HCT116 (cell line): ENCODE measurements around the gene GRSF1. TPM values are rescaled to one million over a fixed set of nuclear protein-coding genes. Genes with fewer than 3 reads are reported as not detected.
"Not testable (repeated sequence)": the region's sequence is repeated elsewhere in the genome, so short reads cannot be mapped to it uniquely, and the experiment has no call there.

Experiments
- ATAC-seq: fragments of 200-7000 bp; cut with Tn5 transposase; 2 replicates; pipeline ENCODE4 v1.9.1; 2020; ENCODE audit warnings: mild to moderate bottlenecking, moderate library complexity
- BruUV-seq: library from RNA; stranded (reverse); fragments of 400-500 nt; replicated peaks from 2 replicates; lab custom pipeline; 2021; lab: Mats Ljungman, UMichigan
- CTCF ChIA-PET: fragments of 300-600 bp; sonication (Branson Sonifier 250); formaldehyde crosslinking; loops from one replicate; lab custom pipeline; 2021; ENCODE audit warnings: antibody characterized with exemption; lab: Charles Lee
- POLR2A ChIA-PET: fragments of 300-600, 350-600 bp; sonication (Branson Sonifier 250); formaldehyde crosslinking; loops from one replicate; lab custom pipeline; 2021; ENCODE audit warnings: antibody characterized with exemption; lab: Charles Lee
- RAD21 ChIA-PET, 2 experiments: fragments of 300-600 bp; sonication (Branson Sonifier 250); formaldehyde crosslinking; loops; one replicate each; lab custom pipeline; 2023; ENCODE audit warnings: low total read pairs in 2 of 2; ENCODE audit not compliant: uncharacterized antibody in 2 of 2, unreplicated experiment in 2 of 2, low non-redundant PET in 1 of 2; lab: Charles Lee
- DNase-seq: peaks from one replicate; pipeline ENCODE4 v3.0.0-alpha.2; 2010; ENCODE audit warnings: low read depth, low spot score
- H2AFZ ChIP-seq: fragments of 200-600 bp; shearing (Covaris generic), sonication (generic); 2 replicates; pipeline ENCODE4 v1.6.1; 2017; ENCODE audit warnings: low read depth, mixed run types, mixed read lengths, antibody characterized with exemption, low read length; ENCODE audit not compliant: poor library complexity, severe bottlenecking
- H3K27ac ChIP-seq: 2 replicates; pipeline ENCODE4 v1.5.1; 2012; ENCODE audit warnings: low read depth, low read length
- H3K27me3 ChIP-seq: fragments of 200-600 bp; sonication (generic); 2 replicates; pipeline ENCODE4 v1.6.1; 2016; ENCODE audit warnings: mixed run types, low read length, mixed read lengths; ENCODE audit not compliant: insufficient read depth
- H3K36me3 ChIP-seq, 2 experiments: fragments of 200-500 bp in 1 of 2; fragments of 200-600 bp in 1 of 2; sonication (Bioruptor generic) in 1 of 2; sonication (generic) in 1 of 2; 2 replicates each; pipeline versions ENCODE4 v1.5.1 to v1.6.1; 2014 to 2016; ENCODE audit warnings: low read length in 2 of 2, inconsistent platforms in 1 of 2, mixed read lengths in 1 of 2, mixed run types in 1 of 2; ENCODE audit not compliant: insufficient read depth in 2 of 2, control insufficient read depth in 1 of 2
- H3K4me1 ChIP-seq, 2 experiments: fragments of 200-600 bp in 1 of 2; sonication (generic) in 1 of 2; 2 replicates each; pipeline versions ENCODE4 v1.5.1 to v1.6.1; 2012 to 2017; ENCODE audit warnings: low read length in 2 of 2, inconsistent platforms in 1 of 2, mild to moderate bottlenecking in 1 of 2, mixed read lengths in 1 of 2, mixed run types in 1 of 2, moderate library complexity in 1 of 2; ENCODE audit not compliant: insufficient read depth in 2 of 2, control insufficient read depth in 1 of 2
- H3K4me2 ChIP-seq: fragments of 200-600 bp; sonication (generic); 2 replicates; pipeline ENCODE4 v1.6.1; 2017; ENCODE audit warnings: mixed run types, low read length, mixed read lengths
- H3K4me3 ChIP-seq, 2 experiments: fragments of 200-600 bp in 1 of 2; sonication (generic) in 1 of 2; replicated peaks in 1 of 2; 2 replicates each; pipeline ENCODE4 v1.5.1; 2011 to 2016; ENCODE audit warnings: low read length in 2 of 2, control low read depth in 1 of 2, low read depth in 1 of 2, mild to moderate bottlenecking in 1 of 2, mixed read lengths in 1 of 2, mixed run types in 1 of 2
- H3K79me2 ChIP-seq: fragments of 200-600 bp; sonication (generic); 2 replicates; pipeline ENCODE4 v1.6.1; 2017; ENCODE audit warnings: mild to moderate bottlenecking, mixed run types, low read length, moderate library complexity, mixed read lengths; ENCODE audit not compliant: insufficient read depth
- H3K9ac ChIP-seq: fragments of 200-600 bp; sonication (generic); 2 replicates; pipeline ENCODE4 v1.6.1; 2016; ENCODE audit warnings: low read length, mixed read lengths
- H3K9me2 ChIP-seq: fragments of 200-600 bp; sonication (generic), shearing (Covaris generic); 2 replicates; pipeline ENCODE4 v1.6.1; 2017; ENCODE audit warnings: mixed run types, mild to moderate bottlenecking, moderate library complexity; ENCODE audit not compliant: insufficient read depth
- H3K9me3 ChIP-seq, 2 experiments: fragments of 200-500 bp in 1 of 2; fragments of 200-600 bp in 1 of 2; sonication (Bioruptor generic) in 1 of 2; sonication (generic) in 1 of 2; 2 replicates each; pipeline ENCODE4 v1.6.1; 2014 to 2017; ENCODE audit warnings: low read length in 2 of 2, mixed read lengths in 2 of 2, inconsistent platforms in 1 of 2, low read depth in 1 of 2, mild to moderate bottlenecking in 1 of 2, mixed run types in 1 of 2, moderate library complexity in 1 of 2; ENCODE audit not compliant: control insufficient read depth in 1 of 2, insufficient read depth in 1 of 2
- H4K20me1 ChIP-seq: fragments of 200-600 bp; sonication (generic), shearing (Covaris generic); 2 replicates; pipeline ENCODE4 v1.6.1; 2017; ENCODE audit warnings: mixed run types, mild to moderate bottlenecking, moderate library complexity; ENCODE audit not compliant: insufficient read depth
- ATF3 ChIP-seq: IDR thresholded peaks from 2 replicates; pipeline ENCODE4 v1.6.1; 2012
- CEBPB ChIP-seq: IDR thresholded peaks from 2 replicates; pipeline ENCODE4 v1.6.1; 2012; ENCODE audit warnings: low read depth
- CTCF ChIP-seq, 3 experiments: fragments of 200-600 bp in 1 of 3; sonication (generic) in 1 of 3; IDR thresholded peaks in 2 of 3; conservative IDR thresholded peaks in 1 of 3; 2 replicates each; pipeline ENCODE4 v1.5.1; 2012 to 2017; ENCODE audit warnings: low read depth in 2 of 3, low read length in 2 of 3, antibody characterized with exemption in 1 of 3, borderline replicate concordance in 1 of 3, control low read depth in 1 of 3, mild to moderate bottlenecking in 1 of 3, mixed read lengths in 1 of 3, mixed run types in 1 of 3, moderate library complexity in 1 of 3; ENCODE audit not compliant: insufficient read depth in 1 of 3
- ELF1 ChIP-seq: IDR thresholded peaks from 2 replicates; pipeline ENCODE4 v1.6.1; 2012; ENCODE audit warnings: low read depth, borderline replicate concordance
- EZH2 ChIP-seq: fragments of 200-600 bp; sonication (generic); IDR thresholded peaks from 2 replicates; pipeline ENCODE4 v1.6.1; 2017; ENCODE audit warnings: antibody characterized with exemption, mixed run types
- FOSL1 ChIP-seq: IDR thresholded peaks from 2 replicates; pipeline ENCODE4 v1.6.1; 2012; ENCODE audit warnings: low read depth
- JUND ChIP-seq: IDR thresholded peaks from 2 replicates; pipeline ENCODE4 v1.6.1; 2012
- POLR2A ChIP-seq: IDR thresholded peaks from 2 replicates; pipeline ENCODE4 v1.7.0; 2011; ENCODE audit warnings: borderline replicate concordance; ENCODE audit not compliant: insufficient read depth, insufficient read length; ENCODE audit errors: extremely low read depth
- POLR2AphosphoS5 ChIP-seq: IDR thresholded peaks from 2 replicates; pipeline ENCODE4 v1.6.1; 2011; ENCODE audit warnings: mild to moderate bottlenecking, low read depth, low read length, moderate library complexity
- RAD21 ChIP-seq: IDR thresholded peaks from 2 replicates; pipeline ENCODE4 v1.6.1; 2012; ENCODE audit warnings: low read depth, mild to moderate bottlenecking
- SIN3A ChIP-seq: IDR thresholded peaks from 2 replicates; pipeline ENCODE4 v1.6.1; 2012; ENCODE audit warnings: low read depth
- SP1 ChIP-seq: IDR thresholded peaks from 2 replicates; pipeline ENCODE4 v1.6.1; 2012; ENCODE audit warnings: low read depth
- TCF7L2 ChIP-seq: IDR thresholded peaks from 2 replicates; pipeline ENCODE4 v1.7.0; 2011; ENCODE audit warnings: borderline replicate concordance, inconsistent platforms; ENCODE audit not compliant: insufficient read depth, insufficient read length; ENCODE audit errors: extremely low read depth
- YY1 ChIP-seq: IDR thresholded peaks from 2 replicates; pipeline ENCODE4 v1.6.1; 2011; ENCODE audit warnings: low read length, low read depth, moderate library complexity, mild to moderate bottlenecking; ENCODE audit not compliant: insufficient replicate concordance; ENCODE audit errors: extremely low read depth
- ZBTB33 ChIP-seq: IDR thresholded peaks from 2 replicates; pipeline ENCODE4 v1.6.1; 2011; ENCODE audit warnings: mild to moderate bottlenecking, low read length, moderate library complexity; ENCODE audit not compliant: insufficient replicate concordance; ENCODE audit errors: extremely low read depth
- ZNF274 ChIP-seq: fragments of 200-500 bp; sonication (Bioruptor generic); IDR thresholded peaks from 2 replicates; pipeline ENCODE4 v1.6.1; 2014; ENCODE audit warnings: mild to moderate bottlenecking, low read depth, low read length, inconsistent platforms
- intact Hi-C: fragments of 100-400 bp; cut with micrococcal nuclease; formaldehyde crosslinking; loops from 2 replicates; pipeline ENCODE4 v1.10.0; 2022
- total RNA-seq: library from RNA; stranded (reverse); gene quantifications from one replicate; pipeline ENCODE4 v1.2.1, GENCODE V29; 2021; ENCODE audit not compliant: unreplicated experiment
- TF ChIP-seq, protein P1 (sequence below): IDR thresholded peaks from 2 replicates; pipeline ENCODE4 v1.6.1; 2012

Gene GRSF1
- total RNA-seq, 1 experiment from 2014 or later = 131 TPM

GRCh38 chr4:70841211-70841610 is 1.5 kb upstream of the GRSF1 start:
- intact Hi-C loops = loop anchor here (5.0 kb wide), 1 partner anchor 151 kb away; the partner anchor contains the start of gene DCK
- Histone ChIP-seq H3K27ac (no peak overlapping the region), H4K20me1 (peaks cover 11% of the 10 kb centered on the region; the same call in 1 of the 2 replicates), H3K27me3 (no peaks in the 10 kb centered on the region), H3K9me2 (no peaks in the 10 kb centered on the region), H3K4me2 (no peak overlapping the region), H3K79me2 (peaks cover 35% of the 10 kb centered on the region), H3K36me3 (peaks cover 2 to 4% of the 10 kb centered on the region in 2 experiments; a peak in 2 of 4 replicates), H2AFZ (no peak overlapping the region), H3K9ac (no peak overlapping the region), H3K4me3 (no peak overlapping the region), H3K4me1 (peaks cover 3 to 15% of the 10 kb centered on the region in 2 experiments; a peak in 3 of 4 replicates), H3K9me3 (no peaks in the 10 kb centered on the region)
- ChIA-PET RAD21 (no interaction called here), CTCF (no interaction called here), POLR2A (no interaction called here)
- TF ChIP-seq ATF3 (no peak), POLR2A (no peak), FOSL1 (no peak), EZH2 (no peak), POLR2AphosphoS5 (no peak), RAD21 (no peak), CTCF (IDR thresholded peaks at IDR 0.05 in 2 of 3, conservative IDR thresholded peaks at IDR 0.05 in 1 of 3; ENCODE audit: borderline replicate concordance in 1 of 3, insufficient read depth in 1 of 3, low read depth in 2 of 3, low read length in 2 of 3) (no peak), TCF7L2 (no peak), SIN3A (no peak), ZBTB33 (no peak), JUND (no peak), ZNF274 (no peak), CEBPB (no peak), YY1 (no peak), SP1 (no peak), ELF1 (no peak)
- TF ChIP-seq, protein P1, sequence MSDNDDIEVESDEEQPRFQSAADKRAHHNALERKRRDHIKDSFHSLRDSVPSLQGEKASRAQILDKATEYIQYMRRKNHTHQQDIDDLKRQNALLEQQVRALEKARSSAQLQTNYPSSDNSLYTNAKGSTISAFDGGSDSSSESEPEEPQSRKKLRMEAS = no peak
- no peak for DNase-seq
- no TSS peak for BruUV-seq
- no peak for ATAC-seq

- POLR2A ChIA-PET, ATAC-seq, DNase-seq, H3K9me3 ChIP-seq, H3K27me3 ChIP-seq, CTCF ChIA-PET, BruUV-seq, H3K9me2 ChIP-seq, H3K36me3 ChIP-seq, RAD21 ChIA-PET: not testable (repeated sequence)
- H3K27ac ChIP-seq = peak overlapping the region; percentile 49; the same call in 1 of the 2 replicates
- H2AFZ ChIP-seq = peak overlapping the region; percentile 68
- peak overlapping the region in 1 of 2 experiments; percentile 42; a peak in 2 of 4 replicates for H3K4me3 ChIP-seq
- H3K9ac ChIP-seq = 0 out of 2 replicates have a peak overlapping the region, but pooled peaks have one; percentile 11
- H4K20me1 ChIP-seq = peaks cover 13% of the 10 kb centered on the region; the same call in 1 of the 2 replicates
- H3K4me1 ChIP-seq = peaks cover 3 to 15% of the 10 kb centered on the region in 2 experiments; a peak in 3 of 4 replicates
- peak overlapping the region; percentile 66 for H3K4me2 ChIP-seq
- H3K79me2 ChIP-seq = peaks cover 41% of the 10 kb centered on the region
- intact Hi-C loops = loop anchor here (5.0 kb wide), 1 partner anchor 152 kb away; the partner anchor contains the start of gene DCK
Measured at GRCh38 chr4:70840631-70841030, 941 bp upstream of the GRSF1 start.
